ENCODE measurements around the gene EYS. TPM values are rescaled to one million over a fixed set of nuclear protein-coding genes. Genes with fewer than 3 reads are reported as not detected.

EYS gene
- total and polyA plus RNA-seq, 2 of the 13 experiments (the other 11 are each of a cell fraction or from before 2014, with no cell fraction given): 0.04 to 0.07 TPM

GRCh38 chr6:64046746-64047208 lies 1660.2 kb downstream of the EYS start (continued):
- TF ChIP-seq ZNF281 (CRISPR knock-in tag; IDR thresholded peaks at IDR 0.05; ENCODE audit: borderline replicate concordance) (peak; percentile 32; the same call in 1 of the 2 replicates), POGK (CRISPR knock-in tag; conservative IDR thresholded peaks at IDR 0.05) (peak; percentile 49; the same call in 1 of the 2 replicates), RERE (CRISPR knock-in tag; IDR thresholded peaks at IDR 0.05; ENCODE audit: low read depth) (peak; percentile 72; the same call in 1 of the 2 replicates), ZNF784 (CRISPR knock-in tag; IDR thresholded peaks at IDR 0.05; ENCODE audit: borderline replicate concordance) (no peak), SP5 (CRISPR knock-in tag; IDR thresholded peaks at IDR 0.05; ENCODE audit: borderline replicate concordance, low read depth) (0 out of 2 replicates have a peak, but pooled peaks have one; percentile 42), ISL2 (CRISPR knock-in tag; IDR thresholded peaks at IDR 0.05) (peak; percentile 95), HNF1B (CRISPR knock-in tag; IDR thresholded peaks at IDR 0.05) (peak; percentile 52; the same call in 1 of the 2 replicates), SKI (IDR thresholded peaks at IDR 0.05; ENCODE audit: partially characterized antibody) (peak; percentile 88), SMAD1 (CRISPR knock-in tag; IDR thresholded peaks at IDR 0.05; ENCODE audit: borderline replicate concordance, low read depth) (no peak), REPIN1 (CRISPR knock-in tag; IDR thresholded peaks at IDR 0.05; ENCODE audit: borderline replicate concordance, low read depth) (peak; percentile 80; the same call in 1 of the 2 replicates), HHEX (CRISPR knock-in tag; IDR thresholded peaks at IDR 0.05) (peak; percentile 57; the same call in 1 of the 2 replicates), E2F2 (CRISPR knock-in tag; IDR thresholded peaks at IDR 0.05; ENCODE audit: borderline replicate concordance) (no peak), GFI1 (CRISPR knock-in tag; IDR thresholded peaks at IDR 0.05; ENCODE audit: borderline replicate concordance) (0 out of 2 replicates have a peak, but pooled peaks have one; percentile 15)

All from HepG2 (cell line).